ENCODE measurements around the gene SDK2.

SDK2 gene

DNA sequence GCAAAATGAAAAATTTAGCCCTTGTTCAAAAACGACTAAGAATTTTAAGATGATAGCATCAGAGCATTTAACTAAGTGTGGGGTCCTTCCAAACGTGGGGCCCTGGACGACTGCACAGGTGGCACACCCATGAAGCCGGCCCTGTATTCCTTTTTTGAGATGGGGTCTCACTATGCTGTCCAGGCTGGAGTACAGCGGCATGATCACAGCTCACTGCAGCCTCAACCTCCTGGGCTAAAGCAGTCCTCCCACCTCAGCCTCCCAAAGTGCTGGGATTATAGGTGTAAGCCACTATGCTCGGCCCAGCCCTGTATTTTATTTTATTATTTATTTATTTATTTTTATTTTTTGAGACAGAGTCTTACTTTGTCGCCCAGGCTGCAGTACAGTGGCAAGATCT, 241.8 kb downstream of the SDK2 start:
- no peak for DNase-seq

DNA sequence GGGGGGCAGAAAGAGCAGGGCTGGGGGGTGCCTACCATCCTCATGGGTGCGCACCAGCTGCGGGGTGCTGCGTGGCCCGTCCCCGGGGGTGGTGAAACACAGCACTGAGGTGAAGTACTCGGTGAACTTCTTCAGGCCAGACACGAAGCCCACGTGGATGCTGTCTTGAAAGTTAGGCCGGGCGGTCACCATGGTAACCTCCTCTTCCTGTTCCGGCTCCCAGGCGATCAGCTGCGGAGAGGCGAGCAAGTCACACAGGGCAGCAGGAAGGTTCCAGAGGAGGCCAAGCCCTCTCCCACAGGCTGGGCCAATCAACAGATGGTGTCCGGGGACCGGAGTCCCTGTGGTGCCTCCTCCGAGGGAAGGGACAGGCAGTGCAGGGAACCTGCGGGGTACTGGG, 242.3 kb downstream of the SDK2 start:
- peak; percentile 31 for DNase-seq

DNA sequence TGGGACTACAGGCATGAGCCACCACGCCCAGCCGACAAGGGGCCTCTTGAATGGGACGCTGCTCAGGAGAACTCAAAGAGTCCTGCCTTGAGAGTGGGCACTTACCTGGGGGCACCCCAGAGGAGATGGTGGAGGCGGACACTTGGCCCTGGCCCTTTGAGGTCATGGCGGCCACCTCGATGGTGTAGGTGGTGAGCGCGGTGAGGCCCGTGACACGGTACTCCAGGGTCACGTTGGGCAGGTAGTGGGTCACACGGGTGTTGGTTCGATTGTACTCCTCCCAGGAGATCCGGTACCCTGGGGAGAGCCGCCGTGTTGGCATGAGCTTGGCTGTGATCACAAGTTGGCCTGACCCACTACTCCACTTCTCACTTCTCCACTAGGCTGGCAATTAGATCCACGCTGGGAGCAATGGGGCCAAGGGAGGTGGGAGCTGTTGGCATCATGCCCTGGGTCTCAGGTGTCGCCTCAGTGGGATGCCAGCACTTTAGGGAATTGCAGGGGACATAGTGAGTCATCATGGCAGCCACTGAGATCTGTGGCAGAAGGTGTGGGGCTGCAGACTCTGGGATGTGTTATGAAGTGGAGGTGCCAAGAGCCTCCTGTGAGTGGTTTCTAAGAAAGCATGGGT, 243.2 kb downstream of the SDK2 start:
- no peak for DNase-seq

DNA sequence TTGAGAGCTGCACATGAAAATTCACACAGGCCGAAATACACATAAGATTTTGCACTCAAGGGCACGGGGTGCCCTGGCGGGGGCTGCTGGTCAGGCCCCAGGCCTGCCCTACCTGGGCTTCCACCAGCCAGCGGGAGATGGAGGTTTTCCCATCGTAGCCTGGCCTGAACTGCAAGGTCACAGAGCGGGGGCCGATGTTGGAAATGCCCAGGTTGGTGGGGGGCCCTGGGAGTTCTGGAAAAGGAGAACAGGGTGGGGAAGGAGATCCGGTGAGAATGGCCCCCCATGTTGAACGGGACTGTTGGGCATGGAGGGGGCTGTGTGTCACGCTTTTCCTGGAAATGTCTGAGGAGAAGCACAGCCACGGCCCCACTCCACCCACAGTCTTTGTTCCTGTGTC, 245.2 kb downstream of the SDK2 start:
- no peak for DNase-seq

DNA sequence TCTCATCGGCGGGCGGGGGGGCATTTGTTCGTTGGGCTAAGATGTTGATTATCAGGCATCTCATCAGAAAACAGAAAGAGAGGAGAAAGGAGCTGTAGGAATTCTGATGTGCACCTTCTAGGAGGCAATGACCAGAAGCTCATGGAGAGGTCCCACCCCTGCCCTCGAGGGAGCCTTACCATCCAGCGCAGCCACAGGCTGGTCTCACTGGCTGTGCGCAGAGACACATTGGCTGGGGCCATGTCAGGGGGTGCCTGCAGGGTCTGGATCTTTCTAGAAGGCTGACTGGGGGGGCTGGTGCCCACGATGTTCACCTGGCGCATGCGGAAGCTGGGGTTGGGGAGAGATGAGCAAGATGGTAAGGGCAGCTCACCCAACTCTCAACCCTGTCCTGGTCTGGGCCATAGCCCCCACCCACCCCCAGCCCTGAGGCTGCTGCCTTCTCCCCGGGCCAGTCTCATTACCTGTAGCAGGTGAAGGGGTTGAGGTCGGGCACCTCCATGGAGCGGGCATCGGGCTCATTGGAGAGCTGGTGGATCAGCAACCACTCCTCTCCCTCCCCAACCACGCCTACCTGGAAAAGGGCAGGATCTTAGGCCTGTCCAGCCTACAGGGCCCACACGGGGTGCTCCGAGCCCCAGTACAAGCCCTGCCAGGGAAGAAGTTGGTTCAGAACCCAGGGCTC, 246.2 kb downstream of the SDK2 start:
- no peak for DNase-seq

DNA sequence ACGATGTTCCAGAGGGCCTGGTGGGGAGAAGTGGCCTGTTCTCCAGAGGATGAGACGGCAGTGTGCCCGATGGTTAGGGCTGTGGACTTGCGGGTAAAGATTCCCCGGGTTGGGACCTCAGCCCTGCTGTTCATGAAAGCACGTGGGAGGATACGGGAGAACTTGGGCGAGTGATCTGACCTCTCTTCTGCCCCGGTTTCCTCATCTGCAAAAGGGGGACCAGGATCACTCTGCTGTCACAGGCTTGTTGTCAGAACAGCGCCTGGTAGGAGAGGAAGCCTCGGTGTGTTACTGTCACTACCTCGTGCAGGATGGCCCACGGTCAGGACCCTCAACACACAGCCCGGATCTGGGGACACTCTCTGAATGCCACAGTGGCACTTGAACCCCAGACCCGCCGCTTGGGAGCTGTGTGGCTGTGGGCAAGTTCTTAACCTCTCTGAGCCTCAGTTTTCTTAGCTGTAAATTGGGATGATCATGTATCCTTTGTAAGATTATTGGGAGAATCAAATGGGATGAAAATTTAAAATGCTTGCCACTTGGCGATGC, 246.9 kb downstream of the SDK2 start:
- no peak for DNase-seq

DNA sequence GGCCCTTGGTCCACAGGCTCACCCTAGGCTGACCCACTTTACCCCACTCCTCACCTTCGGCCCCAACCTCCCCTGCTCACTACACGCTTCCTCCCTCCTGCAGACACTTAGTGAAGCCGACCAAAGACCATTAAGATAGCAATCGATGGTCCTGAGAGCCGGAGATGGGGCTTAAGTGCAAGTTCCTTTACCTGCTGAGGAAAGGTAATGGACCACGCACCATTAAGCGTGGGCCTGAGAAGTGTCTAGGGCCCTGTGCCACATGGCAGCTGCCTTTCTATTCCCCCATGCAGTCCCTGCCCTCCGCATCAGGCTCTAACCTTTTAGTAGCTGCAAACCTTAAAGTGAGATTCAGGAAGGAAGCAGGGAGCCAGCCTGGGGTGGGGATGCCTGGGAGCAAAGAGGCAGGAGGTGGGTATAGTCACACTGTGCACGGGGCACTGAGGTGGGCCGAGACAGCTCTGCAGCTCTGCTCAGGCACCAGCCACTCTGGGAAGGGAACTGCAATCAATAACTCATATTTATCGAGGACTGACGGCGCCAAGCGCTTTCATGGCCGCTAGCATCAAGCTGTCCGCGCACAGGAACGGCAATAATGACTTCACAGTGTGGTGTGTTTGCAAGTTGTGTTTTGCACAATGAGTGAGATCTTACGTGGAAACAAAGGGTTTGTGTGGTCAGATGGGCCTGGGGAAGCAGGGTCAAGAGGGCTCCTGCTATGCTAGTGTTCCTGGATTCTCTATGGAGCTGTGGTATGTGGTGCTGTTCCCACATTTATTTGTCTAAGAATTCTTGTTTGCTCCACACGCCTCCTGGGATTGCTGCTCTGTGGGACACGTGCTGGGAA, 247.6 kb downstream of the SDK2 start:
- no peak for DNase-seq

DNA sequence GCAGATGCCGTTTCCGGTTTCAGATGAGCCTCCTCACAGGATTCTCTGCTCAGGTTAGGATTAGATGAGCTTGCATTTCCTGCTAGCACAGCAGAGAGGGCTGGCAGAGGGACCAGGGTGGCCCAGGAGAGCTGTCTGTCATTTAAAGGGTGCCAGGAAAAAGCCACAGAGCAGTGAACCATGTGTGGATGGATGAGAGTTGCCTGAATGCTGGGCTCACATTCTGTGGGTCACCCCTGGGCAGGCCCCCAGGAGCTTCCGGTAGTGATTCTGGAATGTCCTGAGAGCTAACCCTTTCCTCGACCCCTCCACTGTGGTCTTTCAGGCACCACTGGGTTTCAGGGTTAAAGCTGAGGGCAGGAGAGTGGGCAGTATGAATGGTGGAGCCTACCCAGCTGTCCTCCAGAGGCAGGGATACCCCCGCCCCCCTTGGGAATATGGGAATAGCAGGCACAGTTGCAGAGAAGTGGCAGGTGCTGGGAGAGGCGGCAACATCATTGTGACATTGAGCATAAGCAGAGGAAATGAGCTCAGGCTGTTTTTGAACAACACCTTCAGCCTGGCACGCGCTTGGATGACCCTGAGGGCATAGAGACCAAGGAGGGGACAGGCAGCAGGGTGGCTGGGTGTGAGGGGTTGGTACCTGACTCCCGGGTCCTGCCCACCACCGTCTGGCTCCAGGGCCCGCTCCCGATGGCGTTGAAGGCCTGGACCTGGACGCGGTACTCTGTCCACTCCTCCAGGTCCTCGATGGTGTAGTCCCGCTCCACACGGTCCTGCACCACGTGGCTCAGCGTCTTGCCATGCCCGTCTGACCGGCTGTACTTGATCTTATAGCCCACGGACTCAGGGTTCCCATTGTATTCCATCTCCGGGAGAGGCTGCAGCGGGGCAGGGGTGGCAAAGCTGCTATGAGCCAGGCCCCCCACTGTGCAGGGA, 249.5 kb downstream of the SDK2 start:
- no peak for DNase-seq

DNA sequence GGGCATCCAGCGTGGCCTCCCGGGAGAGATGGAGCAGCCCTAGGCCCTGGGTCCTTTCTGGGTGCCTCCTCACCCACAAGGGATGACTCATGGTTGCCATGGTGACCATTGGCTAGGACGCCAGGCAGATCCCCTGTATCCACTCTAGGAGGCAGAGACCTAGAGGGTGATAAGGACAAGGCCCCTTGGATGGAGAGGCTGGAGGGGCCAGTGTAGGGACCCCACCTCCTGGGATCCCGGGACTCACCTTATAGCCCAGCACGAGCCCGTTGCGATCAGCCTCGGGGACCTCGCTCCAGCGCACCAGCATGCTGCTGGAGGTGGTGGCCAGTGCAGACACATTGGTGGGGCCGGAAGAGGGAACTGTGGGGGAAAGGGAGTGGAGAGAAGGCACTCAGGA, 250.3 kb downstream of the SDK2 start:
- DNase-seq: no peak

DNA sequence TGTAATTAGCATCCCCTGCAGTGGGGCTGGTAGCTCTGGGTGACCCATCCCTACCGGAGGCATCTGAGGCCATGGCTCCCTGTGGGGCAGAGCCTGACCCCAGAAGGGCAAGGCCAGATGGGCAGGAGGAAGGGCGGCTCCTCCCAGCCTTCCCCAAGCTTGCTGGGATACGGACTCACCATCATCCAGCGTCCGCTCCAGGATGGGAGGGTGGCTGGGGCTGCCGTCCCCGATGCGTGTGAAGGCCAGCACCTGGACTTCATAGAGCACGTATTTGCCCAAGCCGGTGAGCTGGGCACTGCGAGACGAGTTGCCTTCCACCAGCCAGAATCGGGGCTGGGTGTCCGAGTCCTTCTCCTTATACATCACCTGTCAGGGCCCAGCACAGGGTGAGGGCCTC, 250.9 kb downstream of the SDK2 start:
- no peak for DNase-seq

DNA sequence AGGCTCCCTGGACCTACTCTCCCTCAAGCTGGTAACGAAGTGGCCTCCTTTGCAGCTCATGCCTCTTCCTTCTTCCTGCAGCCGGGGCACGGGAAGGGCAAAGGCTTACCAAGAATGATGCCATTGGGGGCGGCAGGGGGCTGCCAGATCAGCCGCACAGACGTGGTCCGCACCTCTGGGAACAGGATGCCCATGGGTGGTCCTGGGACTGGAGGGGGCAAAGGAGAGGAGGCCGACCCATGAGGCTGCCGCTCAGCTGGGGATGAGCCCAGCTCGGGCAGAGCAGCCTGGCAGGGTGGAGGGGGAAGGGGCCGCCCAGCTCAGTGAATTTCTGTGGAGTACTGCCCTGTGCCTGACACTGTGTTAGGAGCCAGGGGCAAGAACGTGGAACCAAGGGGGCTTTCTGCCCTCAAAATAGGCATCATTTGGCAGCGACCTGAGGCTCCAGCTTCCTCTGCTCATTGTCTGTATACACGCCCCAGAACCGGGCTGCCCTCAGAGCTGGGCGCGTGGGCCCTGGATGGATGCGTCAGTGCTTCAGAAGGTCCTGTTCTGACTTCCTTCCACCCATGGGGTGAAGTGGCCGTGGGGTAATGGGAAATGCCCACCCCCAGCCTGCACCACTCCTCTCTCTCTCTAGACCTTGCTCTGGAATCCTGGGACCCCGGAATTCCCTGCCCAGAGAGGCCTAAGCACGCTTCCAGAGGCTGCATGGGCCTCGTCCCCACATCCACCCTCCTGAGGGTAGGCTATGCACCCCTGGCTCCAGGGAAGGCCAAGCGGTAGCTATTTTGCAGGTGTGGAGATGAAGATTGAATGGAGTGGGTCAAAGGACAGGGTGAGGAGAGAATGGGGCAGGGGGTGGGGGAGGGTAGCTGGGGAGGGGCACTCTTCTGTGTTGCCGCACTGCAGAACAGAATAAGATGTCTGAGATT, 252.6 kb downstream of the SDK2 start:
- DNase-seq: no peak

DNA sequence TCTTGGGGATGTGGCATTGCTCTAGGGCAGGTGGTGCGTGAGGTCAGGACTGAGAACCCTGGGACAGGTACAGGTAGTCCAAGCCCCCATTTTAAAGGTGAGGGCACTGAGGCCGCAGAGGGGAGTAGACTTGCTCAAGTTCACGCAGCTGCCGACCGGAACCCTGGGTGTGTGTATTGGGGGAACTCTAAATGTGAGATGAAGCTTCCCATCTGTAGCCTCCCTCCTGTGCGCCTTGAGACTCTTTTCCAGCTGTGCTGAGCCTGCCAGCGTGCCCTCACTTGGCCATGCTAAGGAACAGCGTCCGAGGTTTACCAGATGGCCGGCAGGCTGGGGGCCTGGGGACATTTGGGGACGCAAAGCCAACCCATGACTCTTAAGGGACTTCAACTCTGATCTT, 253.4 kb downstream of the SDK2 start:
- no peak for DNase-seq

DNA sequence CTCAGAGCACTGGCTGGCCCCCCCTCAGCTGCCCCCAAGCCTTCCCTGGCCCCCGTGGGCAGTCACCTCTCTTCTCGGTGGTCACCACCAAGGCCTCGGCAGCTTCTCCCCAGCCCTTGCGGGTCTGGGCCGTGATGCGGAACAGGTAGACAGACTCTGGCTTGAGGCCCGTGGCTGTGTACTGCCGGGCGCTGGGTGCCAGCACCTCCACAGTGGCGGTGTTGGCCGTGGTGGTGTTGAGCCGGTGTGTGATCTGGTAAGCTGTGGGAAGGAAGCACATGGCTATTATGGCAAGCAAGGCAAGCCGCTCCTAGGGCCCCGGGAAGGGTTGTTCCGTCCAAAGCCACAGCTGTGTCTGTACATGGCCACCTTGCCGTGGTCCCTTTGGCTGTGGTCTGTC, 254.0 kb downstream of the SDK2 start:
- DNase-seq: no peak

DNA sequence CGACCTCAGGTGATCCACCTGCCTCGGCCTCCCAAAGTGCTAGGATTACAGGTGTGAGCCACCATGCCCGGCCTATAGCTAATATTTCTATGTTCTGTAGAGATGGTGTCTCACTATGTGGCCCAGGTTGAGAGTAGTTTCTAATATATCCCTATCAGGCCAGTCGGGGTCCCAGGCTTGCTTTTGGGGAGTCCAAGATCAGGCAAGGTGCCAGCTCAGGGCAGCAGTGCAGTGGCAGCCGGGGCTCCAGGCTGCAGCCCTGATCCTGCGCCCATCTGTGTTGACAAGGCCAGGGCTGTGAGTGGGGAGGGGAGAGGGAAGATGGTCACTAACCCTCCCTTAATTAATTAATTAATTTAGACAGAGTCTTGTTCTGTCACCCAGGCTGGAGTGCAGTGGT, 254.8 kb downstream of the SDK2 start:
- DNase-seq: no peak

DNA sequence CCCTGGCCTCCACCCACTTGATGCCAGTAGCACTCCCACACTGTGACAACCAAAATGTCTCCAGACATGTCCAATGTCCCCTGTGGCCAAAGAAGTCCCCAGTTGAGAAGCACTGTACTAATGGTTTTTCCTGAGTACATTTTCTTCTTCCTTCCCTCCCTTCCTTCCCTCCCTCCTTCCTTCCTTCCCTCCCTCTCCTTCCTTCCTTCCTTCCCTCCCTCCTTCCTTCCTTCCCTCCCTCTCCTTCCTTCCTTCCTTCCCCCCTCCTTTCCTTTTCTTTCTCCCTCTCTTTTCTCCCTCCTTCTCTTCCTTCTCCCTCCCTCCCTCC, 255.7 kb downstream of the SDK2 start:
- no peak for DNase-seq

DNA sequence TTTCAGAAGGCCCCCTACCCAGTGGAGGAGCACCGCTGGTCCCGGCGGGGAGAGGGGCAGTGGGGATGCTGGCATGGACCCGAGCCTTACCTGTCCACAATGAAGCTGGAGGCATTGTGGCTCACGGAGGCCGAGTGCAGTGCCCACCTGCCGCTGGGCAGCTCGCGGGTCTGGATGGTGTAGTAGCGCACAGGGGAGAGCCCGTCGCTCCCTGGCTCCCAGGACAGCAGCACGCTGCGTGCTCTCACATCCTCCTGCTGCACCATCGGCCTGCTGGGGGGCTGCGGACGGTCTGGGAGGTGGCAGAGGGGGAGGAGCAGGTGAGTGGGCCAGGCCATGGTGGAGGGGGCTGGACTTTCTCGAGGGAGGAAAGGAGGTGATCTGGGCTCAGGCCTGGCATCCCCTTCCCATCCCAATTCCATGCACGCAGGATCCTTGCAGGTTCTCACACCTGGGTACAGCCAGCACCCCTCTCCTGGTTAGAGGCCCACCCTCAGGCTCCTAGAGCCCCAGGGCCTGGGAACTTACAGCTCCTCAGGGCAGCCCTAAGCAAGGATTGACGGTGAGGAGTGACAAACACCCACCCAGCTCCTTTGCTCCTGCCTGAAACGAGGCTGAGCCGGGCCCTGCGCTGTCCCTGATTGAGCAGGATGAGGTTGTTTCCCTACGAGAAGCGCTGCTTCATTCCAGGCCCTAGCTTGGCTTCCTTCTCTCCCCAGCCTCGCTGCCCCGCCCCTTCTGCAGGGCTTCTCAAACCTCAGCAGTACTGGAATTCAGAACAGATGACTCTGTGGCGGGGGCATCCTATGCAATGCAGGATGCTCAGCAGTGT, 256.3 kb downstream of the SDK2 start:
- DNase-seq: no peak

DNA sequence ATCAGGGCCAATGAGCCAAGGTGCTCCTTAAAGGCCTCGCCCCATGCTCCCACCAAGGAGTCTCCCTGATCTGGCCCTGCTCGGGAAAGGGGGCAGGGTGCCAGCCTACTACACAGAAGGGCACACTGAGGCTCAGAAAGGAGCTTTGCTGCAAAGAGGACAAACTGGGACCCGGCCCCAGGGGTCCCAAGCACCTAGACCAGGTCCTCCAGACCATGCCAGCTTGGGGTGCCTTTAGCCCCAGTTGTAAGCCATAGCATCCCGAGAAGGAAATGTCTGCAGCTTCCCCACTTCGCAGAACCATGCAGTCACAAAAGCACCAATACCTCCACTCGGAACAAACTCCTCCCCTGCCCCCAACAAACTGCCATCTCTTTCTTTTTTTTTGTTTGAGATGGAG, 257.7 kb downstream of the SDK2 start:
- DNase-seq: no peak

DNA sequence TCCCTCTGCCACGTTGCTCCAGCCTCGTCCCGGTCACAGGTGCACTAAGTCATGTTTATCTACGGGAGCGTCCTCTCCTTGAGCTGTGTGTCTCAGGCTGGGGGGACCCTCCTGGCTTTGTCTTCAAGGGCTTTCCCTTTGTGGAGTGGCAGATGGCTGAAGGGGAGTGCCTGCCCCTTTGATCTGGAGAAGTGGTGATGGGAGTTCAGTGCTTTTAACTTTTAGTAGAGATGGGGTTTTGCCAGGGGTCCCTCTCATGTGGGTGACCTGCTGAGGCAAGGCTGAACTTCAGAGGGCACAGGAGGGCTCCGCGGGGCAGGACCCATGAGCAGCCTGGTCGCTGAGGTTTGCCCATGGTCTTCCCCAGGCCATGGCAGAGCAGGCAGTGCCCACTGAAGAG, 259.3 kb downstream of the SDK2 start:
- DNase-seq: no peak

DNA sequence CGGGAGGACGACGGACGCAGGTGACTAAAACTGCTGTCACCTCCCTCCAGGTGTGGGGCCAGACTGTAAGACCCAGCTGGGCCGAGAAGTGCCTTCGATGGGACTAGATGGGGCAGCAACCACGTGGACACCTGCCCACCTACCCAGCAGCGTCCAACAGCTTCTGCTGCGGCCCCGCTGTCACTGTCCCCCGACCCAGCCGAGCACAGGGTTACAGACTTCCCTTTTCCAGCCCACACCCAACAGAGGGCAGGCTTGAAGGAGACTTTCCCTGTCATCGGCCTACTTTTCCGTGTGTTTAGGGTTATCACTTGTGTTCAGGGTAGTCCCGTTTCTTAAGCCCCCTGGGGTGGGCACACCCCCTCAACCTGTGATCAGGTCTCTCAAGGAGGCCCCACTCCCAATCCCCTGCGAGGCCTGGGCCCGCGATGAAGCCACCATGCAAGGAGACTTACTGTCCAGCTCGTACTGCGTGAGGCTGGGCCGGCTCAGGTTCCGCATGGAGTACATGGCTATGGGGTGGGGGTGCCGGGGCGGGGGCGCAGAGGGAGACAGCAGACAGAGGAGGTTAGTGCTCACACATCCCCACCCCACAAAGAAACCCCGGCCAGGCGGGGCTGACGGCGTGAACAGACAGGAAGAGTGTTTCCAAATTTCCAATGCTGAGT, 263.7 kb downstream of the SDK2 start:
- DNase-seq: no peak

DNA sequence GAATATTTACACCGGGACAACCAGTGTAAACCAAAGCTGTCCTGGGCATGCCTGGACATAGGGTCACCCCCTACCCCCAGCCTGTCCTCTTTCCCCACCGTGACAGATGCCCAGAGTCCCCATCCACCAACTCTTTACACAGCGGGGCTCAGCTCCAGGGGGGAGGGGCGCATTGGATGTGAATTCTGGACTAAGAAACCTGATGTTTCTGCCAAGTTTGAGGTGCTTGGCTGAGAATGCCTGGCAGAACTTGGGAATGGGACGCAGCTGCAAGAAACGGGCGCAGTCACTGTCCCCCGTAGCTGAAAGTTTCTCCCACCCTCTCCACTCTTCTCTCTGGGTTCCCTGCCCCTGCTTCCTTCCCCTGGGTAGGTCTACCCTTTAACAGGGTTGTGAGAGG, 264.4 kb downstream of the SDK2 start:
- no peak for DNase-seq

All from CD4-positive, alpha-beta T cell treated with Interleukin-15 for 1 hour (primary cell).